ENCODE data around the gene DNAH7.
A peak's percentile ranks its signal among the peaks of the same experiment; 100 is the strongest.
"Not testable (repeated sequence)": the region's sequence is repeated elsewhere in the genome, so short reads cannot be mapped to it uniquely, and the experiment has no call there.

DNAH7 gene

GRCh38 chr2:195709901-195710806, 358.5 kb downstream of the DNAH7 start:
- in situ Hi-C loops (cut with HindIII; ENCODE audit: low pct_ligation_motif_present, low pct_unique_long_range_greater_than_20kb, low sequenced_read_pairs), result no loop called here
- DNase-seq, result no peak

- in situ Hi-C loops (cut with HindIII; ENCODE audit: low pct_ligation_motif_present, low pct_unique_long_range_greater_than_20kb, low sequenced_read_pairs), result no loop called here
- peak; percentile 79 for DNase-seq
Measured at GRCh38 chr2:195706161-195706900, 362.3 kb downstream of the DNAH7 start.

- no peak for DNase-seq
- in situ Hi-C loops (cut with HindIII; ENCODE audit: low pct_ligation_motif_present, low pct_unique_long_range_greater_than_20kb, low sequenced_read_pairs), result no loop called here
Measured at GRCh38 chr2:195700480-195700879, 368.2 kb downstream of the DNAH7 start.

- no peak for DNase-seq
- in situ Hi-C loops (cut with HindIII; ENCODE audit: low pct_ligation_motif_present, low pct_unique_long_range_greater_than_20kb, low sequenced_read_pairs), result no loop called here
Measured at GRCh38 chr2:195697681-195698220, 370.9 kb downstream of the DNAH7 start.

GRCh38 chr2:195696012-195696411, 372.6 kb downstream of the DNAH7 start:
- in situ Hi-C loops (cut with HindIII; ENCODE audit: low pct_ligation_motif_present, low pct_unique_long_range_greater_than_20kb, low sequenced_read_pairs), result no loop called here
- DNase-seq, result no peak

- DNase-seq, result no peak
- in situ Hi-C loops (cut with HindIII; ENCODE audit: low pct_ligation_motif_present, low pct_unique_long_range_greater_than_20kb, low sequenced_read_pairs), result no loop called here
Measured at GRCh38 chr2:195695002-195695631, 373.5 kb downstream of the DNAH7 start.

- in situ Hi-C loops (cut with HindIII; ENCODE audit: low pct_ligation_motif_present, low pct_unique_long_range_greater_than_20kb, low sequenced_read_pairs), result no loop called here
- DNase-seq, result no peak
Measured at GRCh38 chr2:195694553-195694952, 374.1 kb downstream of the DNAH7 start.

GRCh38 chr2:195692531-195692930, 376.1 kb downstream of the DNAH7 start:
- in situ Hi-C loops (cut with HindIII; ENCODE audit: low pct_ligation_motif_present, low pct_unique_long_range_greater_than_20kb, low sequenced_read_pairs); DNase-seq: not testable (repeated sequence)
